ENCODE results near the gene RAB11FIP3.
"Not testable (repeated sequence)": the region's sequence is repeated elsewhere in the genome, so short reads cannot be mapped to it uniquely, and the experiment has no call there.

Gene RAB11FIP3

GRCh38 chr16:424623-425081 lies 797 bp upstream of the RAB11FIP3 start:
- DNase-seq = no peak

- no peak for DNase-seq
Observed at GRCh38 chr16:425740-426114, 278 bp downstream of the RAB11FIP3 start.

- DNase-seq = no peak
Observed at GRCh38 chr16:426115-426905, 861 bp downstream of the RAB11FIP3 start.

DNA sequence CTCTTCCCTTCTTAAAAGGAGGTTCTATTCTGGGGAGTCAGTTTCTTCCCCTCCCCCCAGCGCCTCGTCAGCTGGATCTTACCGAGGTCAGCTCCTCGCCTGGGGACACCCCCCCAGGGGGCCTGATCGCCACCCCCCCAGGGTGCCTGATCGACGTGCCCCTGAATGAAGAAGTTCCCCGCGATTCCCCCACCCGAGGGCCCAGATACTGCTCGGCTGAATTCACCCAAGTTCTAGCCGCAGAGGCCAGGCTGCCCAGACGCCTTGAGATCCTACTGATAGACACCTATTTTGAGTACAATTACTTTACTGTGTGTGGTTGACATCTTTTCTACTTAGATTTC lies 1.4 kb downstream of the RAB11FIP3 start:
- DNase-seq = no peak

DNA sequence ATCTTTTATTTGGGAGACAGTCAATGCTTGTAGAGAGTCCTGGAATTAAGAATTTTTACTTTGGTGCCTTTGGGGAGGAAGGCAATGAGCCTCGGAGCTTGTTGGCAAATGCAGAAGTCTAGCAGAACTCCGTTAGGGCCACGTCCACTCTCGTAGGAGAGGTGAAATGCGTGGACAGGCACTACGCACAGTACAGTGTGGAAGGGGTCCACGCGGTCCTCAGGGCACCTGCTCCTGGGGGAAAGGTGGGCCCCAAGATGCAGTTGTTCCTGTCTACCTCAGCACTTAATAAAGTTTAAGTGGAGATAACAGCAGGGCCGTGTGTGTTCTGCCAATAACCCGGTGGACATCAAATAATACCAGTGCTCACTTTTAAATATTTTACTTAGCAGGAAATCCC lies 1.8 kb downstream of the RAB11FIP3 start:
- DNase-seq = no peak

GRCh38 chr16:430904-431303 lies 5.5 kb downstream of the RAB11FIP3 start:
- no peak for DNase-seq

DNA sequence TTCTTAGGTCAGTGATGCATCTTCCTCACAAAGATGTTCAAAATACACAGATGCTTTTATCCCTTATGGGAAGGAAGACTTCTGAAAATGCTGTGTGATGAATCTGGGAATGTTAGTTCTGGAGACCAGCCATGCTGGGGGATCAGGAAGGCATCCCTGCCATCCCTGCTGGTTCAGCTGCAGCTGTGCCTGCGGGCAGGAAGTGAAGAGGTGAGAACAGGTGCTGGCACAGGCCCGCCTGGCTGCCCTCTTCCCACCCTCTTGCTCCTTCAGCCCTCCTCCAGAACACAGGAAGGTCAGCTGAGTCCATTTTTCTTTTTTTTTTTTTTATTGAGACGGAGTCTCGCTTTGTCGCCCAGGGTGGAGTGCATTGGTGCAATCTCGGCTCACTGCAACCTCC lies 15.2 kb downstream of the RAB11FIP3 start:
- DNase-seq = no peak

GRCh38 chr16:441447-441846 lies 16.0 kb downstream of the RAB11FIP3 start:
- DNase-seq = no peak

- DNase-seq = no peak
Observed at GRCh38 chr16:442976-443375, 17.5 kb downstream of the RAB11FIP3 start.

GRCh38 chr16:444027-444426 lies 18.6 kb downstream of the RAB11FIP3 start:
- DNase-seq = no peak

DNA sequence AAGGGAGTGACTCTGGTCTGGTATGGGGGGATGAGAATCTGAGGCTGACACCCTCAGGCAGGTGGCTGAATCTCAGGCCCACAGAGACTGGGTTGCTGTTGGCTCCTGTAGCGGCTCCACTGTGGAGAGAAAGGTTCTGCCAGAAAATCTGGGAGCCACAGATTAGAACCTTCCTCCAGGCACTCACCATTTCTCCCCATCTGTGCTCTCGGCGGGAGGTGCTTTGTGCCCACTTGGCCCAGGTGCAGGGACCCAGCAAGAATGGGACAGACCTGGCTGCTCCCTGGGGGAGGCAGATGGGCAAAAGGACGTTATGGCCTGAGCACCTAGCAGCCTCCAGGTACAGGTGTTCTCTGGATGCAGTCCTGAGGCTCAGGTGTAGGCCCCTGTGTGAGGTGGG lies 20.1 kb downstream of the RAB11FIP3 start:
- no peak for DNase-seq

DNA sequence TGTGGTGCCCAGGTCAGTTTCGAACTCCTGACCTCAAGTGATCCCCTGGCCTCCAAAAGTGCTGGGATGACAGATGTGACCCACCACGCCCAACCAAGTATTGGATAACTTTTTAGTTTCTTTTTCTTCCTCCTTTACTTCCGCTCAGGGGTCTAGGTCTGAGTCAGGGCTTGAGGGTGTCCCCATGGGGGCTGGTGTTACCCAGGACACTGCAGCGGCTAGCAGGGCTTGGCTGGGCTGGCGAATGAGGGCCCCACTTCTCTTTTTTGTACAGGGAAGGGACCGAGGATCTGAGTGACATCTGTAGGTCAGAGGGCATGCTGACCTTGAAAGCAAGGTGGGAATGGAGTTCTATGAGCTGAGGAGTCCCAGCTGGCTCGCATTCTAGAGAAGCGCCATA lies 24.9 kb downstream of the RAB11FIP3 start:
- no peak for DNase-seq

GRCh38 chr16:450785-451512 lies 25.5 kb downstream of the RAB11FIP3 start:
- no peak for DNase-seq

DNA sequence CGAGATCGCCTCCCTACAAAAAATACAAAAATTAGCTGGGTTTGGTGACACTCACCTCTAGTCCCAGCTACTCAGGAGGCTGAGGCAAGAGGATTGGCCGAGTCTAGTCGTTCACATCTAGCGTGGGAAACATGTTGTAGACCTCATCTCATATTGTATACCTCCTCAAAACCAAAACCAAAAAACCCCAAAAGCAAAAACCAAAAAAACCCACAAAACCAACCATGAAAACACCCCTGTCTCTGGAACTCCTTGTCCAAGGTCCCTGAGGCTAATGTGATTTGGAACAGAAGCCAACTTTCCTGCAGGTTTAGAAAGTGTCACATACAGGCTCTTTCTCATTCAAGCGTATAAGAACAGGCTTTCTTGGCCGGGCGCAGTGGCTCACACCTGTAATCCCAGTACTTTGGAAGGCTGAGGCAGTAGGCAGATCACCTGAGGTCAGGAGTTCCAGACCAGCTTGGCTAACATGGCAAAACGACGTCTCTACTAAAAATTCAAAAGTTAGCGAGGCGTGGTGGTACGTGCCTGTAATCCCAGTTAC lies 29.0 kb downstream of the RAB11FIP3 start:
- no peak for DNase-seq

- DNase-seq = no peak
Observed at GRCh38 chr16:455453-455852, 30.0 kb downstream of the RAB11FIP3 start.

- no peak for DNase-seq
Observed at GRCh38 chr16:456891-457483, 31.5 kb downstream of the RAB11FIP3 start.

DNA sequence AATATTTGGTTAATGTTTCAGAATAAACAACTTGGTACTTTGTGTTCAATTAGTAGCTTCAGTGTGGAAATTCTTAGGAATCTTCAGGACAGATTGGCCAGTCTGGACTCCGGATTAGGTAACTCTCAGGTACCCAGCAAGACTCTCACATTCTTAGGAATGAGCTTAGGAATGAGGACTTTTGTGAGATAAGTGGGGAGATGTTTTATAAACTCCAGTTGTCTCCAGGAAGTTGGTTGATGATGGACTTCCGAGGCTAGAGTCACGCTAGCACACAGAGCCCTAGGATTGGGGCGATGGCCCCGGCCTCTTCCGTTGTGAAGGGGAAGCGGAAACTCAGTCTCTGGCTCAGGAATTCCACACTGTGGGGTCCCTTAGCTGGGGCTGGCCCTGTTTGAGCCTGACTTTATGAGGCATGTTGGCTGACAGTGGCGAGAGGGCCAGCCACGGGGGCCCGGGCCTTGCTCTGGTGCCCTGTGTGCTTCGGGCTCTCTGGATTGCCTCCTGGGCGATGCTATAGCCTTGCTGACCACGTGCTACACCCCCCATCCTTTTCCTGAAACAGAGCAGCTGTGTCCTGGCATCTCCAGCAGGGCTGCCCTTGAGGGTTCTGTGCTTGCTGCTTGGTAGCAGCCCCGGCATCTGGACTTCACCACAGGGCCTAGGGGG lies 32.4 kb downstream of the RAB11FIP3 start:
- DNase-seq = no peak

DNA sequence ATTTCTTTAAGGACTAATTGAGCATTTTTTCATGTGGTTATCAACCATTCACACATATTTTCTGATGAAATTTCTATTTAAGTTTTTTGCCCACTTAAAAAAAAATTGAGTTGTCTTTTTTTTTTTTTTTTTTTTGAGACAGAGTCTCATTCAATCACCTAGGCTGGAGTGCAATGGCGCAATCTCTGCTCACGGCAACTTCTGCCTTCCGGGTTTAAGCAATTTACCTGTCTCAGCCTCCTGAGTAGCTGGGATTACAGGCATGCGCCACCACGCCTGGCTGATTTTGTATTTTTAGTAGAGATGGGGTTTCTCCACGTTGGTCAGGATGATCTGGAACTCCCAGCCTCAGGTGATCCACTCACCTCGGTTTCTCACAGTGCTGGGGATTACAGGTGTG lies 34.3 kb downstream of the RAB11FIP3 start:
- no peak for DNase-seq

DNA sequence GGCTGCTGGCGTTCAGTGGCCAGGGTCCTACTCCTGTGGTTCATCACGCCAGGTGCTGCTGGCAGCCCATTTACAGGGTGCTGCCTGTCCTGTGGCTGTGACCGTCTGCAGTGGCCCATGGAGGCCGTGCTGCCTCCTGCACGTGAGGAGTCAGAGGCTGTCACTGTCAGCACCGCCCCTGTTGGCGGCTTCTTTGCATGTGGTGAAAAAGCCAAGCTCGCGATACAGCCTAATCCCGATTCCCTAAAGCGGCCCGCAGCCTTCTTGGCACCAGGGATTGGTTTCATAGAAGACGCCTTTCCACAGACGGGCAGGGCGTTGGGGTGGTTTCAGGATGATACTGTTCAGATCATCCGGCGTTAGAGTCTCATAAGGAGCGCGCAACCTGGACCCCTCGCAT lies 35.3 kb downstream of the RAB11FIP3 start:
- DNase-seq = no peak

DNA sequence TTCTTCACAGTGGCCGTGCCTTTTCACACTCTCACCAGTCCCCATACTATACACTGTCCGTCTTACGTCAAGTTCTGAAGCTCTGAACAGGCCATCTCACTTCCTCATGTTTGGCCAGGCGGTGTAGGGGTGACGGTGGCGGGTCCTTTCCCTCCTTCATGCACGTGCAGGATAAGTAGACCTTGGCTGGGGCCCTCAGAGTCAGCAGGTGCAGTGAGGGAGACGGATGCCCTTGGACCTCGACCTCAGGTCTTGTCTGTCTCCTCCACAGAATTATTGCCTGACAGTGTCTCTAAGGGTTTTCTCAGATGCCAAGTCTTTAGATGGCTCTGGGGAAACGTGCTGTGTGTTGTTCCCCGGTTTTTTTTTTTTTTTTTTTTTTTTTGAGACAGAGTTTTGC lies 37.6 kb downstream of the RAB11FIP3 start:
- no peak for DNase-seq

DNA sequence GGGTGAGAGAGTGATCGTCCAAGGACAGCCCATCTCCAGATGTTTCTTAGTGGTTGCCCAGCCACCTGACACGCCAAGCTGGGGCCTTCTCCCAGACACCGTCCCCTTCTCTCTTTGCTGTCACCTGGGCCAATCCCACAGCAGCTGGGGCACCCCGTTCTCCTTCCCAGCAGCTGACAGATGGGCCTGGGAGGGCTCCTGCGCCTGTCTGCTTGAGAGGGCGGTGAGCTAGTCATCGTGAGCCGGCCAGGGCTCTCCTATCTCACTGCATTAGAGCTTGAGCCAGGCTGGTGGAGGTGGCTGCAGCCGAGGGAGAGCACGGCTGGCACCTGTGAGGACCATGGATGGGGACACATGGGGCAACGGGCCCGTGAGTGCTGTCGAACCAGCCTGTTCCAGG lies 41.2 kb downstream of the RAB11FIP3 start:
- DNase-seq = no peak

GRCh38 chr16:467249-467871 lies 41.9 kb downstream of the RAB11FIP3 start:
- DNase-seq = not testable (repeated sequence)

All from activated CD4-positive, alpha-beta T cell treated with anti-CD3 and anti-CD28 coated beads, Interleukin-2, Interleukin-6, amounts not matched to agents 100 ng/mL and 50 ng/mL, durations not matched to agents 16 hours and 8 hours (primary cell).